ENCODE results near the gene INTS11.

Gene INTS11

GRCh38 chr1:1282998-1283397, 41.5 kb downstream of the INTS11 start:
- no peak for DNase-seq

- no peak for DNase-seq
Observed at GRCh38 chr1:1281533-1282321, 42.7 kb downstream of the INTS11 start.

GRCh38 chr1:1280782-1281481, 43.5 kb downstream of the INTS11 start:
- DNase-seq = no peak

- DNase-seq = no peak
Observed at GRCh38 chr1:1279028-1279427, 45.4 kb downstream of the INTS11 start.

- DNase-seq = no peak
Observed at GRCh38 chr1:1278620-1279019, 45.8 kb downstream of the INTS11 start.

- no peak for DNase-seq
Observed at GRCh38 chr1:1275836-1276235, 48.6 kb downstream of the INTS11 start.

- DNase-seq = no peak
Observed at GRCh38 chr1:1274931-1275431, 49.5 kb downstream of the INTS11 start.

GRCh38 chr1:1274299-1274930, 50.0 kb downstream of the INTS11 start:
- DNase-seq = no peak

- DNase-seq = peak; percentile 21
Observed at GRCh38 chr1:1273512-1274298, 50.8 kb downstream of the INTS11 start, which contains the start of gene UBE2J2. Gene UBE2J2, minus strand, starts transcription at chr1:1273854. Its CDS starts 5,862 bp downstream, at chr1:1267992.

GRCh38 chr1:1273209-1273511, 51.3 kb downstream of the INTS11 start:
- no peak for DNase-seq

- DNase-seq = no peak
Observed at GRCh38 chr1:1272341-1273208, 51.9 kb downstream of the INTS11 start.

GRCh38 chr1:1270813-1271212, 53.6 kb downstream of the INTS11 start:
- DNase-seq = no peak

GRCh38 chr1:1268284-1268682, 56.2 kb downstream of the INTS11 start:
- DNase-seq = no peak

- DNase-seq = no peak
Observed at GRCh38 chr1:1267488-1268283, 56.8 kb downstream of the INTS11 start.

- no peak for DNase-seq
Observed at GRCh38 chr1:1264868-1265272, 59.6 kb downstream of the INTS11 start.

- DNase-seq = no peak
Observed at GRCh38 chr1:1264026-1264425, 60.4 kb downstream of the INTS11 start.

GRCh38 chr1:1262758-1263157, 61.7 kb downstream of the INTS11 start:
- no peak for DNase-seq

- DNase-seq = no peak
Observed at GRCh38 chr1:1262071-1262470, 62.4 kb downstream of the INTS11 start.
